Mucosa of rectum (tissue), 2 donors: ENCODE results near the gene SH3GL3.

Source experiments
- H3K27ac ChIP-seq, 2 donors: one replicate each; pipeline ENCODE4 v1.7.0; 2013; ENCODE audit warnings: inconsistent platforms in 2 of 2, low read depth in 2 of 2, low read length in 2 of 2
- H3K27me3 ChIP-seq, 2 donors: one replicate each; pipeline ENCODE4 v1.7.0; 2013; ENCODE audit warnings: low read length in 2 of 2; ENCODE audit not compliant: control insufficient read depth in 2 of 2, insufficient read depth in 2 of 2
- H3K36me3 ChIP-seq, 2 donors: one replicate each; pipeline ENCODE4 v1.7.0; 2013; ENCODE audit warnings: low read length in 2 of 2; ENCODE audit not compliant: control insufficient read depth in 2 of 2, insufficient read depth in 2 of 2
- H3K4me1 ChIP-seq, 2 donors: one replicate each; pipeline ENCODE4 v1.7.0; 2013; ENCODE audit warnings: low read length in 2 of 2, mild to moderate bottlenecking in 1 of 2; ENCODE audit not compliant: control insufficient read depth in 2 of 2, insufficient read depth in 2 of 2
- H3K4me3 ChIP-seq, 2 donors: one replicate each; pipeline ENCODE4 v1.7.0; 2013; ENCODE audit warnings: low read length in 2 of 2
- H3K9ac ChIP-seq, 2 donors: one replicate each; pipeline ENCODE4 v1.7.0; 2013; ENCODE audit warnings: low read length in 2 of 2, low read depth in 1 of 2, mild to moderate bottlenecking in 1 of 2
- H3K9me3 ChIP-seq, 2 donors: one replicate each; pipeline ENCODE4 v1.7.0; 2013; ENCODE audit warnings: low read length in 2 of 2; ENCODE audit not compliant: control insufficient read depth in 2 of 2
- donor health status: healthy.
- donor health status: Normal muscosa, but diverticular disease.

The SH3GL3 gene

DNA sequence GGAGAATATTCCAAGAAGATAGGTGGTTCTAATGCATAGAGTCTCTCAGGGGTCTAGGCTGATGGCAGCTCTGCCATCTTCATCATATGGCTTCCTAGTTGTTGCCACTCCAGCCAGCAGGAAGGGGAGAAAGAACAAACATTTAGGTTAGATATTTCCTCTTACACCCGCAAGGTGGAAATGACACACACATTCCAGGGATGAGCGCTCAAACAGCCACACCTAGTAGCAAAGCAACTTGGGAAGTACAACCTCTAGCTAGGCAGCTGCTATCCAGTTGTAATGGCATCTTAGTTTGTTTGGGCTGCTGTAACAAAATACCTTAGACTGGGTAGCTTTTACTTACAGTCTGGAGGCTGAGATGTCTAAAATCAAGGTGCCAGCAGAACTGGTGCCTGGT, 154.9 kb downstream of the SH3GL3 start:
- H3K4me1 ChIP-seq, result no peaks in the 10 kb centered on the region
- no peak overlapping the region for H3K9ac ChIP-seq
- no peak overlapping the region for H3K4me3 ChIP-seq
- H3K9me3 ChIP-seq, result no peaks in the 10 kb centered on the region
- H3K27ac ChIP-seq, result no peak overlapping the region
- no peaks in the 10 kb centered on the region for H3K27me3 ChIP-seq
- H3K36me3 ChIP-seq, result no peaks in the 10 kb centered on the region

DNA sequence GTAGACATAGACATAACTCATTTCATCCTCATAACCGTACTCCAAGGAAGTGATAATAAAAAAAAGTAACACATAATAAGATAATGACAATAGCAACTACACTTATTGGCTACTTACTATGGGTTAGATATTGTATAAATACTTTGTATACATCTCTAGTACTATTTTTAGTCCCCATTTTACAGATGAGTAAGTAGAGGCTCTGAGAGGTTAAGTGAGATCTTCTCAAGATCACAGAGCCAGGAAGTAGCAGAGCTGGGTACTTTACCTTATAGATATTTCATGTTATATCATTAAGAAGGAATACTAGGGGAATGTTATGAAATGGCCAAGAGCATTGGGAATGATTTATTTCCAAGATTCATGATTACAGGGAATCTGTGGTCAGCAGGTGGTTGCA, 157.4 kb downstream of the SH3GL3 start:
- Histone ChIP-seq H3K27me3 (no peaks in the 10 kb centered on the region), H3K9ac (no peak overlapping the region), H3K36me3 (no peaks in the 10 kb centered on the region), H3K4me3 (no peak overlapping the region), H3K27ac (no peak overlapping the region), H3K9me3 (no peaks in the 10 kb centered on the region), H3K4me1 (no peaks in the 10 kb centered on the region)

DNA sequence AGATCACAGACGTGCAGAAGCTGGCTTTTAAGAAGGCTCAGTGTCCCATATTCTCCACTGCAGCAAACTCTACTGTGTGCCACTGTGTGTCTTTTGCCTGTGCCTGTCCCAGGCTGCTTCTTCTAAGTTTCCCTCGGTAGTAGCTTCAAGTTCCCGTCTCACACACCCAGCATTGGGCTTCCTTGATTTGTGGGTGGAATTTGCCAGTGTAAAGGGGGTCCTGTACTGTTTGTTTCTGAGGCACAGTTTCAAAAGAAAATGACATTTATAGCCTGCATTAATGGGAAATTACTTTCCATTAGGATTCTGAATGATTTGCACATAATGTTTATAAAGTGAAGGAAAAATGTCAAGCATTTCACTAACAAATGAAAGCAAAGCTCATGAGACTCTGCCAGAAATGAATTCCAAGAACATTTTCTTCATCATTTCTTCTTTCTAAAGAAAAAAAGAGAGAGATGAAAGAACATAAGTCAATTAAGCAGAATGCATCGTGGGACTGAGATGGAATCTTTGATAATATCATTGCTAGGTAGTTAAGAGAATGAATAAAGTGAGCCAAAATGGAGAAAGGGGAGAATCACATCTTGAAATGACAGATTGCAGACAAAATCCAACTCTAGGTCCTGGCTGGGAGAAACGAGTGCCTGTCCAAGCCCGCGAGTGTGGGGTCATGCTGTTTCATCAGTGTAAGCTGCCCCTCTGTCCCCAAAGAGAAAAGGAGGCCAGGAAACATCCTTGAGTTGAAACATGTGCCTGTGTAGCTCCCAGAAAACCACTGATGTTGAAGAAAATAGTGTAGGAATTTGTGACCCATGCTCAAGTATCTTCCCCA, 158.2 kb downstream of the SH3GL3 start:
- no peak overlapping the region for H3K4me3 ChIP-seq
- no peak overlapping the region for H3K27ac ChIP-seq
- H3K36me3 ChIP-seq, result no peaks in the 10 kb centered on the region
- no peaks in the 10 kb centered on the region for H3K27me3 ChIP-seq
- H3K9ac ChIP-seq, result no peak overlapping the region
- H3K4me1 ChIP-seq, result no peaks in the 10 kb centered on the region
- no peaks in the 10 kb centered on the region for H3K9me3 ChIP-seq

DNA sequence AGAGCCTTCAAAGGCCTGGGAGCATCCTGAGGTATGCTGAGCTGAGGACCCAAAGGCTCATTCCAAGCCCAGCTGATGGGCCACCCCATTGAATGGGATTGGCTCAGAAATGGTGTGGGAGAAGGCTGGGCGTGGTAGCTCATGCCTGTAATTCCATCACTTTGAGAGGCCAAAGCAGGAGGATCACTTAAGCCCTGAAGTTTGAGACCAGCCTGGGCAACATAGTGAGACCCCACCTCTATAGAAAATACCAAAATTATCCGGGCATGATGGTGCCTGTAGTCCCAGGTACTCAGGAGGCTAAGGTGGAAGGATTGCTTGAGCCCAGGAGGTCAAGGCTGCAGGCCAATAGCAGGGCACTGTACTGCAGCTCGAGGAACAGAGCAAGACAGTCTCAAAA, 163.0 kb downstream of the SH3GL3 start:
- no peaks in the 10 kb centered on the region for H3K4me1 ChIP-seq
- H3K9me3 ChIP-seq, result no peaks in the 10 kb centered on the region
- no peaks in the 10 kb centered on the region for H3K27me3 ChIP-seq
- H3K27ac ChIP-seq, result no peak overlapping the region
- no peak overlapping the region for H3K4me3 ChIP-seq
- H3K9ac ChIP-seq, result no peak overlapping the region
- H3K36me3 ChIP-seq, result no peaks in the 10 kb centered on the region

DNA sequence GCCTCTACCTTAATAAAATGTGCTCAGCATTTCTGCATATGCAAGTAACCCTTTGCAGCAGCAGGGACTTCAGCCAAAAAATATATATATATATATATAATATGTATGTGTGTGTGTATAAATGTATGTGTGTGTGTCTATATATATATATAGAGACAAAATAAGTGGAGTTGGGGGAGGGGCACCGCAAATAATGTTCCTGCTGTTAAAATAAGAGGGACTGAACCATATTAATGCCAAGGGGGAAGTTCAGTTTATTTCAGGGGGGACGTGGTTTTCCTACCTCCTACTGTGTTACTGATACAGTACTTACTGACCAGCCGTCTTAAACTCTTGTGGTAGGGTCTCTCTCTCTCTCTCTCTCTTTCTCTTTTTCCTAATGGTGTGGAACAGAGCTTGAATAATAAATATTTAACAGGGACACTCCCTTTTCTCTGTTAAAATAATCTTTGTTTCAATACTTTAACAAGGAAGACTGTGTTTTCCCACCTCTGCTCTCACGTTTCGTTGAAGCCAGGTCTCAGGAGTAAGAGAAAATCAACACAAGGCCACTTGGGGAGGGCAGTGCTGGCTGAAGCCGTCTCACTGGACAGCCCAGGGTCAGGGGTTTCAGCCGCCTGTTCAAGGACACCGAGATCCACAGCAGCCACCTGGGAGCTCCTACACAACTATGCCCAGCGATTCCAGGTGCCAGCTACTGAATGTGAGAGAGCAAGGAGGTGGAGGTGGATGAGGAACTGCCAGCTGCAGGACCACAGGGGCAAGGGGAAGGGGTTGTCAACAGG, 164.0 kb downstream of the SH3GL3 start:
- H3K4me3 ChIP-seq, result no peak overlapping the region
- H3K36me3 ChIP-seq, result no peaks in the 10 kb centered on the region
- H3K27me3 ChIP-seq, result no peaks in the 10 kb centered on the region
- H3K4me1 ChIP-seq, result no peaks in the 10 kb centered on the region
- H3K9ac ChIP-seq, result no peak overlapping the region
- no peak overlapping the region for H3K27ac ChIP-seq
- H3K9me3 ChIP-seq, result no peaks in the 10 kb centered on the region

DNA sequence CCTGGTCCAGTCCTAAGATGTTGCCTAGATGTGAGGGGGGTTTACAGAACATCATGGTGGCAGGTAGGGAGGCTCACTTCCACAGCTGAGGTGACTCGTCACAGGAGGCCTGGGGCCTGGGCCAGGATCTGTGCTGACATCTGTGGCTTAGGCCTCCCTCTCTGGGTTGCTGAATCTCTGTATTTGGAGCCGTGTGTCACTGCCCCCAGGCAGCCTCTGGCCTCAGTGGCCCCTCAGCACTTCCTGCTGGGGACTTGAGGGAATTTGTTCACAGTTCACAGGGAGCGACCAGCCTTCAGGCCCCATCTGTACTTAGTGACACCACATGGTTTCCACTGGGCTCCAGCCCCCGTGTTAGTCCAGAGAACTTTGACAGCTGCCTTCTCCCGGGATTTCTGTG, 165.1 kb downstream of the SH3GL3 start:
- Histone ChIP-seq H3K4me3 (no peak overlapping the region), H3K9me3 (no peaks in the 10 kb centered on the region), H3K27ac (no peak overlapping the region), H3K27me3 (no peaks in the 10 kb centered on the region), H3K4me1 (no peaks in the 10 kb centered on the region), H3K9ac (no peak overlapping the region), H3K36me3 (no peaks in the 10 kb centered on the region)

DNA sequence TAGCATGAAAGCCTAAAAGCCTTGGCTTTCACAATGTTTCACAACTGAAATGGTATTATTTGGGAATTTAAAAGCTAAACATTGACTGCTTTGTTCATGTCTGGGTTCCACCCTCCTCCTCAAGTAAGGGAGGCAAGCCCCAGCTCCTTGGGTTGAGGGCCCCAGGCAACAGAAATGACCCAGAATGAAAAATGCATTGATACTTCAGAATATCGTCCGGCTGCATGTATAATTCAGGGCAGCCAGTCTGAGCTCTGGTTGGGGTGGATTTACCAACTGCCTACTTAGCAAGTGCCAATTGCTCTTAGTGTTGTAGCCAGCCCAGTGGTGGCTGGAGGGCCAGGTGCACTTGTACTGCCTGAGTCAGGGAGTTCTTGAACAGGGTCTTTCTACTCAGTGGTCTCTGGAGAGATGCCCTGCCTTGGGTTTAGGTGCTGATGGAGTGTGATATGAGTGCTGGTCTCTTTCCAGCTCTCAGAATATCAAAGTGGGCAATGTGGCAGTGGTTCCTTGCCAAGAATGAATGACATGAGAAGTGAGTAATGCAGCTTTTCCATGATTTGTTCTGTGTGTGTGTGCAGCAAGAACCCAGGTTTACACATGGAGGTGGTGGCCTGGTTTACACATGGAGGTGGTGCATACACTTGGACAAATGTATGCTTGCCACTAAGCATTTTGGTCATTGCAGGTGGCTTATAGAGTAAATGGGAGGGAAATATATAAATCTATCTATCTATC, 165.9 kb downstream of the SH3GL3 start:
- H3K9me3 ChIP-seq, result no peaks in the 10 kb centered on the region
- H3K36me3 ChIP-seq, result no peaks in the 10 kb centered on the region
- no peak overlapping the region for H3K9ac ChIP-seq
- no peaks in the 10 kb centered on the region for H3K27me3 ChIP-seq
- H3K4me1 ChIP-seq, result no peaks in the 10 kb centered on the region
- no peak overlapping the region for H3K27ac ChIP-seq
- no peak overlapping the region for H3K4me3 ChIP-seq

DNA sequence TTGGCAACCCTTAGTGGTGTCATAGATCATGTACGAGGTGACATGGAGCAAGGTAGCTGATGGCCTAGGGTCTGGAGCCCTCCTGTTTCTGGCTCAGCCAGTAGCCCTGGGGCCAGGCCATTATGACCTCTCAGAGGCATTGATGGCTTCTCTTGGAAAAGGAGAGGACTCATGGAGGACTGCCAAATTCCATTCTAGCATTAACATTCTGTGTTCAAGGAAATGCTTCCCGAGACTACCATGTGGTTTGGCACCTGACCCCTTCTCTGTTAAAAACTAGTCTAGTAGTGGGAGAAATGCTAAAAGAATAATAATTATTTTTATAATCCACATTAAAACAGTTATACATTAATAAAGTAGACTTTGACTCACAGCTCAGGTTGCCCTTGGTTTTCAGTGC, 166.6 kb downstream of the SH3GL3 start:
- H3K4me1 ChIP-seq, result no peaks in the 10 kb centered on the region
- H3K27ac ChIP-seq, result no peak overlapping the region
- H3K27me3 ChIP-seq, result no peaks in the 10 kb centered on the region
- H3K36me3 ChIP-seq, result no peaks in the 10 kb centered on the region
- H3K4me3 ChIP-seq, result no peak overlapping the region
- H3K9me3 ChIP-seq, result no peaks in the 10 kb centered on the region
- H3K9ac ChIP-seq, result no peak overlapping the region

DNA sequence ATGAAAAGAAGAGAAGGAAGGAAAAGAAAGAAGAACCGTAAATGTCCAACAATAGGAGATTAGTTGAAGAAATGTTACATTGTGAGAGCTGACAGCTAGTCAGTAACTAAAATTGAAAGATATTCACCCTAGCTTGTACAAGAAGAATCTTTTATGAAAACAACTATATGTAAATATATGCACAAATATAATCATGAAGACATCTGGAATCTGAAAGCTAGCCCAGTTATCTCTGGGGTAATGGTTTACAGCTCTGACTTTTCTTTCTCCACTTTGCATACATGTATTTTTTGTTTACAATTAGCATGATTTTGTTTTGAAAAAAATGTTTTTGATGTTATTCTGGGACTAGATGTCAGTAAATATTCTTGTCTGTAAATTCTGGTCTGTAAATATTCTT, 169.7 kb downstream of the SH3GL3 start:
- Histone ChIP-seq H3K36me3 (no peaks in the 10 kb centered on the region), H3K27me3 (no peaks in the 10 kb centered on the region), H3K4me3 (no peak overlapping the region), H3K9ac (no peak overlapping the region), H3K27ac (no peak overlapping the region), H3K9me3 (no peaks in the 10 kb centered on the region), H3K4me1 (no peaks in the 10 kb centered on the region)
